ENCODE measurements around the gene PHF20.

DNA sequence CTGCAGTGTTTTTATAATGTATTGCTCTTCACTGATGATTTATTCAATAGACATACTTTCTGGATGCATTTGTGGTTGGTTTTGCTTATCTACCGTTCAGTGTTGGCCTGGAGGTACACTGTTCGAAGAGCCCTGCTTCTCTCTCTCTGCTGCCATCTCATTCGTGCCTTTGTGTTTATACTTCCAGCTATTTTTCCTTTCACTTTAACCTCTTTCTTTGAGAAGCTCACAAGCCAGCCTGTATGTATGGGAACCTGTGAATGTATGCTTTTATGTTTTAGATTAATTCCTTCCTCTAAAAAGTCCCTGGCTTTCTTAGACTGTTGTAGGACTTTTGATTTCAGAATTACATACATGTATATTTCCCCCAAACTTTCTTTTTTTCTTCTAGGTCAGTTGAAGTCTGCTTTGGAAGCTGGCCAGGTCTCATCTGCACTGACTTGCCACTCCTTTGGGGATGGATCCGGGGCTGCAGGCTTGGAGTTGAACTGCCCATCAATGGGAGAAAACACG lies 99.5 kb downstream of the PHF20 start:
- TF ChIP-seq POLR2A (IDR thresholded peaks at IDR 0.05): no peak
- TF ChIP-seq, protein P1, sequence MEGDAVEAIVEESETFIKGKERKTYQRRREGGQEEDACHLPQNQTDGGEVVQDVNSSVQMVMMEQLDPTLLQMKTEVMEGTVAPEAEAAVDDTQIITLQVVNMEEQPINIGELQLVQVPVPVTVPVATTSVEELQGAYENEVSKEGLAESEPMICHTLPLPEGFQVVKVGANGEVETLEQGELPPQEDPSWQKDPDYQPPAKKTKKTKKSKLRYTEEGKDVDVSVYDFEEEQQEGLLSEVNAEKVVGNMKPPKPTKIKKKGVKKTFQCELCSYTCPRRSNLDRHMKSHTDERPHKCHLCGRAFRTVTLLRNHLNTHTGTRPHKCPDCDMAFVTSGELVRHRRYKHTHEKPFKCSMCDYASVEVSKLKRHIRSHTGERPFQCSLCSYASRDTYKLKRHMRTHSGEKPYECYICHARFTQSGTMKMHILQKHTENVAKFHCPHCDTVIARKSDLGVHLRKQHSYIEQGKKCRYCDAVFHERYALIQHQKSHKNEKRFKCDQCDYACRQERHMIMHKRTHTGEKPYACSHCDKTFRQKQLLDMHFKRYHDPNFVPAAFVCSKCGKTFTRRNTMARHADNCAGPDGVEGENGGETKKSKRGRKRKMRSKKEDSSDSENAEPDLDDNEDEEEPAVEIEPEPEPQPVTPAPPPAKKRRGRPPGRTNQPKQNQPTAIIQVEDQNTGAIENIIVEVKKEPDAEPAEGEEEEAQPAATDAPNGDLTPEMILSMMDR (IDR thresholded peaks at IDR 0.05): no peak
